Measurements from ENCODE around the gene JAML.

DNA sequence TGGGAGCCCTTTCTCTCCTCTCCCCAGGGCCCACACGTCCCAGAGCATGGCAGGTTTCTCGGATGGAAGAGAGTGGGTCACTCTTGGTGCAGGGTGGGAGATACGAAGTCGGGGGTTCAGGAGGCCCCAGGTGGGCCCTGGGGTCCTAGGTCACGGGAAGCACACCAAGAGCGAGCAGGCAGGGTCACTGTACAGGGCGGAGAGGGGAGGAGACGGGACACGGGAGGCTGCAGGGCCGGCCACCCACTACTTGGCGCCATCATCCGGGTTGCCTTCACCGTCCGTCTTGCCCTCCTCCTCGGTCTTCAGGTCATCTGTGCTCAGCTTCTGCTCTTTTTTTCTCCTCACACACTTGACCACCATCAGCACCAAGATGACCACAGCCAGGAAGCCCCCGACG is 58.2 kb downstream of the JAML start:
- TF ChIP-seq ZNF174 (CRISPR knock-in tag; IDR thresholded peaks at IDR 0.05) (no peak), SRF (CRISPR knock-in tag; IDR thresholded peaks at IDR 0.05) (no peak), SIRT6 (IDR thresholded peaks at IDR 0.05; ENCODE audit: low read depth, low read length) (no peak), ZNF384 (IDR thresholded peaks at IDR 0.05; ENCODE audit: low read depth, low read length) (no peak), IRF2 (CRISPR knock-in tag; IDR thresholded peaks at IDR 0.05) (no peak), HDAC2 (IDR thresholded peaks at IDR 0.05) (no peak)
- TF ChIP-seq, protein P1, sequence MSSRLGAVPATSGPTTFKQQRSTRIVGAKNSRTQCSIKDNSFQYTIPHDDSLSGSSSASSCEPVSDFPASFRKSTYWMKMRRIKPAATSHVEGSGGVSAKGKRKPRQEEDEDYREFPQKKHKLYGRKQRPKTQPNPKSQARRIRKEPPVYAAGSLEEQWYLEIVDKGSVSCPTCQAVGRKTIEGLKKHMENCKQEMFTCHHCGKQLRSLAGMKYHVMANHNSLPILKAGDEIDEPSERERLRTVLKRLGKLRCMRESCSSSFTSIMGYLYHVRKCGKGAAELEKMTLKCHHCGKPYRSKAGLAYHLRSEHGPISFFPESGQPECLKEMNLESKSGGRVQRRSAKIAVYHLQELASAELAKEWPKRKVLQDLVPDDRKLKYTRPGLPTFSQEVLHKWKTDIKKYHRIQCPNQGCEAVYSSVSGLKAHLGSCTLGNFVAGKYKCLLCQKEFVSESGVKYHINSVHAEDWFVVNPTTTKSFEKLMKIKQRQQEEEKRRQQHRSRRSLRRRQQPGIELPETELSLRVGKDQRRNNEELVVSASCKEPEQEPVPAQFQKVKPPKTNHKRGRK (tag; IDR thresholded peaks at IDR 0.05), result no peak
- TF ChIP-seq, protein P2, sequence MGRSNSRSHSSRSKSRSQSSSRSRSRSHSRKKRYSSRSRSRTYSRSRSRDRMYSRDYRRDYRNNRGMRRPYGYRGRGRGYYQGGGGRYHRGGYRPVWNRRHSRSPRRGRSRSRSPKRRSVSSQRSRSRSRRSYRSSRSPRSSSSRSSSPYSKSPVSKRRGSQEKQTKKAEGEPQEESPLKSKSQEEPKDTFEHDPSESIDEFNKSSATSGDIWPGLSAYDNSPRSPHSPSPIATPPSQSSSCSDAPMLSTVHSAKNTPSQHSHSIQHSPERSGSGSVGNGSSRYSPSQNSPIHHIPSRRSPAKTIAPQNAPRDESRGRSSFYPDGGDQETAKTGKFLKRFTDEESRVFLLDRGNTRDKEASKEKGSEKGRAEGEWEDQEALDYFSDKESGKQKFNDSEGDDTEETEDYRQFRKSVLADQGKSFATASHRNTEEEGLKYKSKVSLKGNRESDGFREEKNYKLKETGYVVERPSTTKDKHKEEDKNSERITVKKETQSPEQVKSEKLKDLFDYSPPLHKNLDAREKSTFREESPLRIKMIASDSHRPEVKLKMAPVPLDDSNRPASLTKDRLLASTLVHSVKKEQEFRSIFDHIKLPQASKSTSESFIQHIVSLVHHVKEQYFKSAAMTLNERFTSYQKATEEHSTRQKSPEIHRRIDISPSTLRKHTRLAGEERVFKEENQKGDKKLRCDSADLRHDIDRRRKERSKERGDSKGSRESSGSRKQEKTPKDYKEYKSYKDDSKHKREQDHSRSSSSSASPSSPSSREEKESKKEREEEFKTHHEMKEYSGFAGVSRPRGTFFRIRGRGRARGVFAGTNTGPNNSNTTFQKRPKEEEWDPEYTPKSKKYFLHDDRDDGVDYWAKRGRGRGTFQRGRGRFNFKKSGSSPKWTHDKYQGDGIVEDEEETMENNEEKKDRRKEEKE (IDR thresholded peaks at IDR 0.05; ENCODE audit: borderline replicate concordance in 1 of 2, control insufficient read depth in 1 of 2, low read depth in 2 of 2, low read length in 1 of 2), result no peak
